Prostate gland (tissue), 2 donors: ENCODE data around the gene PDXDC1. TPM values are rescaled to one million over a fixed set of nuclear protein-coding genes. Genes with fewer than 3 reads are reported as not detected.
"Not testable (repeated sequence)": the region's sequence is repeated elsewhere in the genome, so short reads cannot be mapped to it uniquely, and the experiment has no call there.

Experiments
- DNase-seq: peaks from one replicate; pipeline ENCODE4 v3.0.0-alpha.2; 2019; ENCODE audit warnings: low spot score
- H3K27ac ChIP-seq, 2 donors: fragments of 200-600 bp; sonication (generic); 2 replicates each; pipeline ENCODE4 v1.5.1; 2017 to 2019
- H3K27me3 ChIP-seq: fragments of 200-600 bp; sonication (generic); replicated peaks from 2 replicates; pipeline ENCODE4 v1.5.1; 2019; ENCODE audit not compliant: insufficient read depth
- H3K36me3 ChIP-seq, 2 donors: fragments of 200-600 bp; sonication (generic); 1 replicate in 1 of 2; 2 replicates in 1 of 2; pipeline versions ENCODE4 v1.5.1 to v1.8.1; 2017 to 2019
- H3K4me1 ChIP-seq: fragments of 200-600 bp; sonication (generic); replicated peaks from 2 replicates; pipeline ENCODE4 v1.5.1; 2019
- H3K4me3 ChIP-seq, 2 donors: fragments of 200-600 bp; sonication (generic); 2 replicates each; pipeline ENCODE4 v1.5.1; 2017 to 2019
- H3K9me3 ChIP-seq: fragments of 200-600 bp; sonication (generic); 2 replicates; pipeline ENCODE4 v1.5.1; 2017
- POLR2A ChIP-seq: fragments of 450-650 bp; IDR thresholded peaks from one replicate; pipeline ENCODE4 v1.6.1; 2016; ENCODE audit warnings: antibody characterized with exemption, mild to moderate bottlenecking
- POLR2AphosphoS5 ChIP-seq: sonication (generic); formaldehyde crosslinking; IDR thresholded peaks from one replicate; pipeline ENCODE4 v1.6.1; 2017; ENCODE audit warnings: antibody characterized with exemption
- WGBS: methylation state at CpG from one replicate; pipeline ENCODE4 v1.1.5; 2018; 5-methylcytosine and 5-hydroxymethylcytosine counted together
- intact Hi-C: fragments of 100-400 bp; cut with DNase I; formaldehyde crosslinking; loops from one replicate; pipeline ENCODE4 v1.14.2; 2022
- total RNA-seq, 2 donors: library from RNA; depleted of rRNA; stranded (reverse); fragments of >200 nt; gene quantifications; one replicate each; pipeline ENCODE4 v1.1.0, GENCODE V29; 2016
- TF ChIP-seq, protein P1 (sequence below), 4 experiments: fragments of 200-600 bp in 2 of 4; fragments of 450-650 bp in 2 of 4; sonication (generic) in 2 of 4; IDR thresholded peaks; 1 replicate in 3 of 4; 2 replicates in 1 of 4; pipeline ENCODE4 v1.5.1; 2016 to 2019; ENCODE audit warnings: antibody characterized with exemption in 4 of 4, mild to moderate bottlenecking in 2 of 4, moderate library complexity in 2 of 4

The PDXDC1 gene
- total RNA-seq, 2 donors from 2014 or later: 139 to 189 TPM

DNA sequence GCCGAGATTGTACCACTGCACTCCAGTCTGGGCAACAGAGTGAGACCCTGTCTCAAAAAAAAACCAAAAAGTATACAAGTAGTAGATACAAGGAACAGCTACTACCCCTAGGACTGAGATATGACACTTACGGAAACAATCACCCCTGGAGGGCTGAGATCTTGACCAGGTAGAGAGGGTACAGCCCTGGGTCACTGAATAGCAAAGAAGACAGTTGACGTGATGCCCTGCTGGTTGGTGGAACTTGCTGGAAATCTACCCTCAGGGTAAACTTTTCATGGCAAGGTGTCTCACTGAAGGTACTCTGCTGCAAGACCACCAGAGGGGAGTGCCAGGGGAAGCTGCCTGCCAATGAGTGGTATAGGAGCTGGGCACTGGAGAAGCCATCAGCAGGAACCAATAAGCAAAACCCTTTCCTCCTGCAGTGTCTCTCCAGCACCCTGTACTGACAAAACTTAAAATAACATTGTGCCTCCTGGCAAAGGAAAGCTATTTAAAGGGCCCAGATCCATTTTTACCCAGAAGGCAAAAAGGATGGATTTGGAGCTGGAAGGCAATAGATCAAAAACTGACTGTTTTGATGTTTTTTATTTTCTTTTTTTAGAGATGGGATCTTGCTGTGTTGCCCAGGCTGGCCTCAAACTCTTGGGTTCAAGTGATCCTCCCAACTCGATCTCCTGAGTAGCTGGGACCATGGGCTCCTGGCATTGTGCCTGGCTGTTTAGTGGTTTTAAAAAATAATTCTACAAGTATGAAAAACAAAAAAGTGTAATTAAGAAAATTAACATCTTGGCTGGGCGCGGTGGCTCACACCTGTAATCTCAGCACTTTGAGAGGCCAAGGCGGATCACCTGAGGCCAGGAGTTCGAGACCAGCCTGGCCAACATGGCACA, 11.3 kb upstream of the PDXDC1 start:
- H3K27ac ChIP-seq: no peak overlapping the region
- no peak for DNase-seq
- intact Hi-C loops: no loop called here
- no peaks in the 10 kb centered on the region for H3K36me3 ChIP-seq
- no peaks in the 10 kb centered on the region for H3K9me3 ChIP-seq
- no peak overlapping the region for H3K4me3 ChIP-seq
- TF ChIP-seq POLR2AphosphoS5 (no peak), POLR2A (no peak)
- TF ChIP-seq, protein P1, sequence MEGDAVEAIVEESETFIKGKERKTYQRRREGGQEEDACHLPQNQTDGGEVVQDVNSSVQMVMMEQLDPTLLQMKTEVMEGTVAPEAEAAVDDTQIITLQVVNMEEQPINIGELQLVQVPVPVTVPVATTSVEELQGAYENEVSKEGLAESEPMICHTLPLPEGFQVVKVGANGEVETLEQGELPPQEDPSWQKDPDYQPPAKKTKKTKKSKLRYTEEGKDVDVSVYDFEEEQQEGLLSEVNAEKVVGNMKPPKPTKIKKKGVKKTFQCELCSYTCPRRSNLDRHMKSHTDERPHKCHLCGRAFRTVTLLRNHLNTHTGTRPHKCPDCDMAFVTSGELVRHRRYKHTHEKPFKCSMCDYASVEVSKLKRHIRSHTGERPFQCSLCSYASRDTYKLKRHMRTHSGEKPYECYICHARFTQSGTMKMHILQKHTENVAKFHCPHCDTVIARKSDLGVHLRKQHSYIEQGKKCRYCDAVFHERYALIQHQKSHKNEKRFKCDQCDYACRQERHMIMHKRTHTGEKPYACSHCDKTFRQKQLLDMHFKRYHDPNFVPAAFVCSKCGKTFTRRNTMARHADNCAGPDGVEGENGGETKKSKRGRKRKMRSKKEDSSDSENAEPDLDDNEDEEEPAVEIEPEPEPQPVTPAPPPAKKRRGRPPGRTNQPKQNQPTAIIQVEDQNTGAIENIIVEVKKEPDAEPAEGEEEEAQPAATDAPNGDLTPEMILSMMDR (IDR thresholded peaks at IDR 0.05): no peak
- no peaks in the 10 kb centered on the region for H3K27me3 ChIP-seq
- no peaks in the 10 kb centered on the region for H3K4me1 ChIP-seq
- WGBS: 79% methylated on average over 8 of the region's 8 CpGs

DNA sequence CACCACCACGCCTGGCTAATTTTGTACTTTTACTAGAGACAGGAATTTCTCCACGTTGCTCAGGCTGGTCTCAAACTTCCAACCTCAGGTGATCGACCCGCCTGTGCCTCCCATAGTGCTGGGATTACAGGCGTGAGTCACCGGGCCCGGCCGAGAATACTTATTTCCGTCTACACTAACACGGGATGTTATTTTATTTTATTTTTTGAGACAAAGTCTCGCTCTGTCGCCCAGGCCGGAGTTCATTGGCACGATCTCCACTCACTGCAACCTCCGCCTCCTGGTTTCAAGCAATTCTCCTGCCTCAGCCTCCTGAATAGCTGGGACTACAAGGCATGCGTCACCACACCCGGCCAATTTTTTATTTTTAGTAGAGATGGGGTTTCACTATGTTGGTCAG, 9.5 kb upstream of the PDXDC1 start:
- intact Hi-C loops: no loop called here
- Histone ChIP-seq H3K27ac (no peak overlapping the region), H3K9me3 (no peaks in the 10 kb centered on the region), H3K4me1 (no peaks in the 10 kb centered on the region), H3K36me3 (no peaks in the 10 kb centered on the region), H3K4me3 (no peak overlapping the region), H3K27me3 (no peaks in the 10 kb centered on the region)
- TF ChIP-seq, protein P1 (IDR thresholded peaks at IDR 0.05): no peak
- no peak for TF ChIP-seq POLR2AphosphoS5
- TF ChIP-seq POLR2A: no peak
- DNase-seq: no peak
- 92% methylated on average over 17 of the region's 17 CpGs for WGBS

DNA sequence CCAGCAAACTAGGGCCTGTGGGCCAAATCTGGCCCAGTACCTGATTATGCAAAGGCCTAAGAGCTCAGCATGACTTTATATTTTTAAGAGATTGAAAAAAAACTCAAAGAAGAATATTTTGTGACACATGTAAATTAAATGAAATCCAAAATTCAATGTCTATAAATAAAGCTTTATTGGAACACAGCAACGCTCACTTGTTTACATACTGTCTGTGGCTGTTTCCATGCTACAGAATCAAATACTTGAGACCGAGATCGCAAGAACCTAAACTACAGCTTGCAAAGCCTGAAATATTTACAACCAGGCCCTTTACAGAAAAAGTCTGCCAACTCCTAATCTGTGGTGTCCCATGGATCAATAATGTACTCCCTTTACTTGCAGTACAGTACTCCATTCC, 5.0 kb upstream of the PDXDC1 start:
- intact Hi-C loops, H3K36me3 ChIP-seq, H3K4me3 ChIP-seq, H3K4me1 ChIP-seq, H3K9me3 ChIP-seq, H3K27me3 ChIP-seq, DNase-seq, H3K27ac ChIP-seq: not testable (repeated sequence)
- 87% methylated on average over 3 of the region's 3 CpGs for WGBS

DNA sequence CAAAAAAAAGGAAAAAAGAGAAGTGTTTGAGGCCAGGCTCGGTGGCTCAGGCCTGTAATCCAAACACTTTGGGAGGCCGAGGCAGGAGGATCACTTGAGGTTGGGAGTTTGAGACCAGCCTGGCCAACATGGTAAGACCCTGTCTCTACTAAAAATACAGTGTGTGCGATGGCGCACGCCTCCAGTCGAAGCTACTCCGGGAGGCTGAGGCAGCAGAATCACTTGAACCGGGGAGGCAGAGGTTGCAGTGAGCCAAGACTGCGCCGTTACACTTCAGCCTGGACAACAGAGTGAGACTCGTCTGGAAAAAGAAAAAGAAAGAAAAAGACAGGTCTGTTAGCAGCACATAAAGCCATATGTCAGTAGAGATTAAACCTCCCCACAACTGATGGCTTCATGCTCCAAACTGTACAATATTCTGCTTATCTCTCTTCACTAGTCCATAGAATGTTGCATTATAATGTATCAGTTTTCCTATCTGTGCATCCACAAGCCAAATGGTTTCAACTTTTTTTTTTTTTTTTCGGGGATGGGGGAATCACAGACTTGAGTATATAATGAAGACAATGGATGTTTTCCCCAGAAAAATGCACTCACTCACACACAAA, 3.1 kb upstream of the PDXDC1 start:
- H3K36me3 ChIP-seq, H3K9me3 ChIP-seq, DNase-seq, H3K27me3 ChIP-seq, H3K27ac ChIP-seq, H3K4me3 ChIP-seq, intact Hi-C loops, H3K4me1 ChIP-seq: not testable (repeated sequence)
- WGBS: 93% methylated on average over 12 of the region's 12 CpGs

DNA sequence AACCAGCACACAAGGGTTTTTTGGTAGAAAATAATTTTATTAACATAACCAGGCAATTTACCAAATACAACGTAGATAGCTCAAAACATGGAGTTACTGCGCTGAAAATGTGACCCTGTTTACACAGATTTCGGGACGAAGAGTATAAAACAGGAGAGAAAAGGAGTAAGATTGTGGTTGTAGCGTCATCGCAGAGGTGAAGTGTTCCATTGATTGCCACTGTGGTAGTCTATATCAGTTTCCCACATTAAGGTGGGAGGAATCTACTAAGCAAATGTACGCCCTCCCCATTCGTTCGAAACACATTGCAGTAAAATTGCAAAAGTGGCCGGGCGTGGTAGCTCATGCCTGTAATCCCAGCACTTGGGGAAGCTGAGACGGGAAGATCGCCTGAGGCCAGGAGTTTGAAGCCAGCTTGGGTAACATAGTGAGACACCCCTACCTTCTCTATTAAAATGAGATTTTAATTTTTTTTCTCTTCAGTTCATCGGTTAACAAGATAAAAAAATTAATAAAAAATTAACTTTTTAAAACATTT, 972 bp upstream of the PDXDC1 start:
- peak overlapping the region; percentile 92 to 99 for H3K27ac ChIP-seq
- H3K9me3 ChIP-seq, H3K36me3 ChIP-seq, H3K4me1 ChIP-seq, H3K27me3 ChIP-seq, intact Hi-C loops, DNase-seq: not testable (repeated sequence)
- 49% methylated on average over 14 of the region's 14 CpGs for WGBS
- peak overlapping the region; percentile 86 to 99 for H3K4me3 ChIP-seq

DNA sequence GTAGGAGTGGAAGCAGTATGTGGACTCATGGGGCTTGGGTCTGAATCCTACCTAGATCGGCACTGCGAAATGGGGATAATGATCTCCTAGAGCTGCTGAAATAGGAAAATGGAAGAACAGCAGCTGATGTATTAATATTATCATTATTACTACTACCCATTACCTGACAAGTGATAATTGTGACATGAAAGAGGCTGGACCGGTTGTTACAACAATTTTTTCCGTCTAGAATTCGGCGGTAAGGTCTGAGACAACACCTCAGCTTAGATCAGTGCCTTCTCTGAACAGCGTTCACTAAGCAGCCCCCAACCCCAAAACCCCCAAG, 533 bp upstream of the PDXDC1 start:
- H3K27ac ChIP-seq: peak overlapping the region; percentile 92 to 99
- H3K4me3 ChIP-seq: peak overlapping the region; percentile 86 to 99
- H3K9me3 ChIP-seq, H3K4me1 ChIP-seq, H3K36me3 ChIP-seq, intact Hi-C loops, DNase-seq, H3K27me3 ChIP-seq: not testable (repeated sequence)
- 2% methylated on average over 7 of the region's 7 CpGs for WGBS
